ENCODE data around the gene ANP32B.
"Not testable (repeated sequence)": the region's sequence is repeated elsewhere in the genome, so short reads cannot be mapped to it uniquely, and the experiment has no call there.

ANP32B gene

DNA sequence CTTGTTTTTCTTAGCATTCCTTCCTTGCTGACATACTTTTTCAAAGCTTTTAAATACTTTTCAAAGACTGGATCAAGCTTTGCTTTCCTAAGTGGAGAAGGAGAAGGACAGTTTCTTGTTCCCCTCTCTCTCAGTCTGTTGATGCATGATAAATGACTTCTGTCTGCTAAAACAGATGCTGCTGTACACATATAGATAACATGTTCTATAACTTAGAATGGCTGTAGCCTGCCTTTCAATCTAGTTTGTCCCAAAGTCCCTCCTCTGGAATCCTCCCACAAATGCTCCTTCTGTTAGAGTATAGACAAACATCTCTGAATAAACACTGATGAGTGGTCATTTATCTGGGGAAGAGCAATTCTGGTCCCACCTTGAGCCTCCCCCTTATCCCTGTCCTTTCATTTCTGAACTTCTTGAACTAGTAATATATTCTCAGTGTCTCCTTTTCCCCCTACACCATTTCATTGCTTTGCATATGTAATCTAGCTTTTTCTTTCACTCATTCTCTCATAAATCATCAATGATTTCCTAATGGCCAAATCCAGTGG lies 39.8 kb upstream of the ANP32B start:
- Histone ChIP-seq H2BK15ac (ENCODE audit: low read depth, poor library complexity, severe bottlenecking) (no peak overlapping the region), H3K9me3 (ENCODE audit: control insufficient read depth, low read length) (no peaks in the 10 kb centered on the region), H4K91ac (ENCODE audit: low read length) (no peak overlapping the region), H3K4me2 (ENCODE audit: low read length, poor library complexity, severe bottlenecking) (no peak overlapping the region), H2BK120ac (ENCODE audit: low read depth, low read length) (no peak overlapping the region), H2BK12ac (ENCODE audit: low read length in 2 of 2) (no peak overlapping the region), H4K8ac (ENCODE audit: low read length) (no peak overlapping the region), H3K18ac (ENCODE audit: low read depth in 1 of 2, low read length in 2 of 2) (no peak overlapping the region), H3K27ac (ENCODE audit: low read length, poor library complexity, severe bottlenecking) (no peak overlapping the region), H3K36me3 (ENCODE audit: control insufficient read depth in 1 of 2, insufficient read depth in 2 of 2, low read depth in 1 of 2, low read length in 2 of 2) (no peaks in the 10 kb centered on the region), H3K4me3 (ENCODE audit: insufficient read depth in 1 of 2, low read depth in 1 of 2, low read length in 2 of 2) (no peak overlapping the region), H3K9ac (ENCODE audit: low read length) (no peak overlapping the region), H3K4me1 (ENCODE audit: control insufficient read depth, insufficient read depth, low read depth, low read length) (no peaks in the 10 kb centered on the region), H3K14ac (ENCODE audit: low read length in 2 of 2) (no peak overlapping the region), H2AFZ (ENCODE audit: low read depth, low read length) (no peak overlapping the region), H2BK5ac (ENCODE audit: low read depth, low read length, poor library complexity, severe bottlenecking) (no peak overlapping the region), H3K23ac (ENCODE audit: low read length in 2 of 2) (no peak overlapping the region), H3K4ac (ENCODE audit: low read depth in 1 of 2, low read length in 2 of 2) (no peak overlapping the region), H3K27me3 (ENCODE audit: control insufficient read depth in 1 of 2, insufficient read depth in 1 of 2, low read length in 2 of 2) (peaks cover 56 to 58% of the 10 kb centered on the region in 2 experiments), H3K79me1 (replicated peaks; ENCODE audit: low read length, poor library complexity, severe bottlenecking) (no peaks in the 10 kb centered on the region), H2AK5ac (ENCODE audit: low read length, severe bottlenecking) (no peak overlapping the region)
- no peak for DNase-seq

DNA sequence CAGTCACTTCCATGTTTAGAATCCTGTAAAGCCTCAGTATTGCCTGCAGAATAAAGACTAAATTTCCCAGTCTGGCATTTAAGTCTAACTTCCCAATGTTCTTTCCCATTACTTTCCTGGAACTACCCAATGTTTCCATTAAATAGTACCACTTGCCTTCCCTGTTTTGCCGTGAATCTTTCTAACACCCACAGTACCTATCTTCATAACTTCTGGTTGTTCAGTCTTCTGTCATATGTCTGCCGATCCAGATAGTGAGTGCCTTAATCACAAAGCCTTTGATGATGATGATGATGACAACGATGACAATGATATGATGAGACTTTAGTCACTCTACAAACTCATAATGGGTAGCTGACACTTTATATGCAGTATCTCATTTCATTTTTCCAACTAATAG lies 38.5 kb upstream of the ANP32B start:
- Histone ChIP-seq H3K4me2 (ENCODE audit: low read length, poor library complexity, severe bottlenecking) (no peak overlapping the region), H3K9ac (ENCODE audit: low read length) (no peak overlapping the region), H3K4me3 (ENCODE audit: insufficient read depth in 1 of 2, low read depth in 1 of 2, low read length in 2 of 2) (no peak overlapping the region), H2BK120ac (ENCODE audit: low read depth, low read length) (no peak overlapping the region), H4K91ac (ENCODE audit: low read length) (no peak overlapping the region), H3K23ac (ENCODE audit: low read length in 2 of 2) (no peak overlapping the region), H3K9me3 (ENCODE audit: control insufficient read depth, low read length) (no peaks in the 10 kb centered on the region), H3K18ac (ENCODE audit: low read depth in 1 of 2, low read length in 2 of 2) (no peak overlapping the region), H2AK5ac (ENCODE audit: low read length, severe bottlenecking) (no peak overlapping the region), H2AFZ (ENCODE audit: low read depth, low read length) (no peak overlapping the region), H2BK12ac (ENCODE audit: low read length in 2 of 2) (no peak overlapping the region), H4K8ac (ENCODE audit: low read length) (no peak overlapping the region), H3K79me1 (replicated peaks; ENCODE audit: low read length, poor library complexity, severe bottlenecking) (no peaks in the 10 kb centered on the region), H3K4ac (ENCODE audit: low read depth in 1 of 2, low read length in 2 of 2) (no peak overlapping the region), H3K27ac (ENCODE audit: low read length, poor library complexity, severe bottlenecking) (no peak overlapping the region), H3K27me3 (ENCODE audit: control insufficient read depth in 1 of 2, insufficient read depth in 1 of 2, low read length in 2 of 2) (peaks cover 47 to 48% of the 10 kb centered on the region in 2 experiments), H2BK5ac (ENCODE audit: low read depth, low read length, poor library complexity, severe bottlenecking) (no peak overlapping the region), H3K14ac (ENCODE audit: low read length in 2 of 2) (no peak overlapping the region), H2BK15ac (ENCODE audit: low read depth, poor library complexity, severe bottlenecking) (no peak overlapping the region), H3K4me1 (ENCODE audit: control insufficient read depth, insufficient read depth, low read depth, low read length) (no peaks in the 10 kb centered on the region), H3K36me3 (ENCODE audit: control insufficient read depth in 1 of 2, insufficient read depth in 2 of 2, low read depth in 1 of 2, low read length in 2 of 2) (no peaks in the 10 kb centered on the region)
- whole genome bisulfite sequencing: 85% methylated on average over 1 of the region's 3 CpGs
- DNase-seq: no peak

DNA sequence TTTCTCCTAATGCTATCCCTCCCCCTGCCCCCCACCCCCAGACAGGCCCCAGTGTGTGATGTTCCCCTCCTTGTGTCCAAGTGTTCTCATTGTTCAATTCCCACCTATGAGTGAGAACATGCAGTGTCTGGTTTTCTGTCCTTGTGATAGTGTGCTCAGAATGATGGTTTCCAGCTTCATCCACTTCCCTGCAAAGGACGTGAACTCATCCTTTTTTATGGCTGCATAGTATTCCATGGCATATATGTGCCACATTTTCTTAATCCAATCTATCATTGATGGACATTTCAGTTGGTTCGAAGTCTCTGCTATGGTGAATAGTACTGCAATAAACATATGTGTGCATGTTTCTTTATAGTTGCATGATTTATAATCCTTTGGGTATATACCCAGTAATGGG lies 37.7 kb upstream of the ANP32B start:
- not testable (repeated sequence) for H2BK15ac ChIP-seq (ENCODE audit: low read depth, poor library complexity, severe bottlenecking); H3K18ac ChIP-seq (ENCODE audit: low read depth in 1 of 2, low read length in 2 of 2); H2AK5ac ChIP-seq (ENCODE audit: low read length, severe bottlenecking); H3K9ac ChIP-seq (ENCODE audit: low read length); DNase-seq; H3K4me2 ChIP-seq (ENCODE audit: low read length, poor library complexity, severe bottlenecking); H3K23ac ChIP-seq (ENCODE audit: low read length in 2 of 2); H3K9me3 ChIP-seq (ENCODE audit: control insufficient read depth, low read length); H4K8ac ChIP-seq (ENCODE audit: low read length); H2BK12ac ChIP-seq (ENCODE audit: low read length in 2 of 2); H3K14ac ChIP-seq (ENCODE audit: low read length in 2 of 2); H3K4me3 ChIP-seq (ENCODE audit: insufficient read depth in 1 of 2, low read depth in 1 of 2, low read length in 2 of 2); H2BK5ac ChIP-seq (ENCODE audit: low read depth, low read length, poor library complexity, severe bottlenecking); H3K4me1 ChIP-seq (ENCODE audit: control insufficient read depth, insufficient read depth, low read depth, low read length); H3K27ac ChIP-seq (ENCODE audit: low read length, poor library complexity, severe bottlenecking); H3K36me3 ChIP-seq (ENCODE audit: control insufficient read depth in 1 of 2, insufficient read depth in 2 of 2, low read depth in 1 of 2, low read length in 2 of 2); H2BK120ac ChIP-seq (ENCODE audit: low read depth, low read length); H3K4ac ChIP-seq (ENCODE audit: low read depth in 1 of 2, low read length in 2 of 2); H2AFZ ChIP-seq (ENCODE audit: low read depth, low read length); H3K79me1 ChIP-seq (replicated peaks; ENCODE audit: low read length, poor library complexity, severe bottlenecking); H4K91ac ChIP-seq (ENCODE audit: low read length)
- peaks cover 40% of the 10 kb centered on the region in 2 experiments for H3K27me3 ChIP-seq (ENCODE audit: control insufficient read depth in 1 of 2, insufficient read depth in 1 of 2, low read length in 2 of 2)
- WGBS: 79% methylated on average over 2 of the region's 2 CpGs

DNA sequence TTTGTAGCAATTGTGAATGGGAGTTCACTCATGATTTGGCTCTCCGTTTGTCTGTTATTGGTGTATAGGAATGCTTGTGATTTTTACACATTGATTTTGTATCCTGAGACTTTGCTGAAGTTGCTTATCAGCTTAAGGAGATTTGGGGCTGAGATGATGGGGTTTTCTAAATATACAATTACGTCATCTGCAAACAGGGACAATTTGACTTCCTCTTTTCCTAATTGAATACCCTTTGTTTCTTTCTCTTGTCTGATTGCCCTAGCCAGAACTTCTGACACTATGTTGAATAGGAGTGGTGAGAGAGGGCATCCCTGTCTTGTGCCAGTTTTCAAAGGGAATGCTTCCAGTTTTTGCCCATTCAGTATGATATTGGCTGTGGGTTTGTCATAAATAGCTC lies 36.0 kb upstream of the ANP32B start:
- H3K23ac ChIP-seq (ENCODE audit: low read length in 2 of 2); H2BK15ac ChIP-seq (ENCODE audit: low read depth, poor library complexity, severe bottlenecking); H3K27ac ChIP-seq (ENCODE audit: low read length, poor library complexity, severe bottlenecking); H3K18ac ChIP-seq (ENCODE audit: low read depth in 1 of 2, low read length in 2 of 2); DNase-seq; H3K4me3 ChIP-seq (ENCODE audit: insufficient read depth in 1 of 2, low read depth in 1 of 2, low read length in 2 of 2); H3K4me2 ChIP-seq (ENCODE audit: low read length, poor library complexity, severe bottlenecking); H3K4ac ChIP-seq (ENCODE audit: low read depth in 1 of 2, low read length in 2 of 2); H4K8ac ChIP-seq (ENCODE audit: low read length); H2BK12ac ChIP-seq (ENCODE audit: low read length in 2 of 2); H3K9me3 ChIP-seq (ENCODE audit: control insufficient read depth, low read length); H3K14ac ChIP-seq (ENCODE audit: low read length in 2 of 2); H3K4me1 ChIP-seq (ENCODE audit: control insufficient read depth, insufficient read depth, low read depth, low read length); H2AK5ac ChIP-seq (ENCODE audit: low read length, severe bottlenecking); H4K91ac ChIP-seq (ENCODE audit: low read length); H3K9ac ChIP-seq (ENCODE audit: low read length); H3K79me1 ChIP-seq (replicated peaks; ENCODE audit: low read length, poor library complexity, severe bottlenecking); H2BK5ac ChIP-seq (ENCODE audit: low read depth, low read length, poor library complexity, severe bottlenecking); H2AFZ ChIP-seq (ENCODE audit: low read depth, low read length); H3K36me3 ChIP-seq (ENCODE audit: control insufficient read depth in 1 of 2, insufficient read depth in 2 of 2, low read depth in 1 of 2, low read length in 2 of 2); H2BK120ac ChIP-seq (ENCODE audit: low read depth, low read length): not testable (repeated sequence)
- H3K27me3 ChIP-seq (ENCODE audit: control insufficient read depth in 1 of 2, insufficient read depth in 1 of 2, low read length in 2 of 2): peaks cover 27 to 31% of the 10 kb centered on the region in 2 experiments
- WGBS: no CpG with 5 or more reads among the region's 2 CpGs

Data from mesenchymal stem cell (in vitro differentiated cells and primary cell).